HL-60 (cell line): Measurements from ENCODE around the gene SDCBP2.

ENCODE experiments used
- DNase-seq, 2 experiments: peaks; one replicate each; pipeline ENCODE4 v3.0.0-alpha.2; 2010 to 2020; ENCODE audit warnings: low read depth in 1 of 2, low spot score in 1 of 2
- H3K27ac ChIP-seq: fragments of 250-450 bp; sonication (Bioruptor Pico); replicated peaks from 2 replicates; pipeline ENCODE4 v1.5.1; 2020; ENCODE audit warnings: mild to moderate bottlenecking, moderate library complexity
- H3K27me3 ChIP-seq: fragments of 250-450 bp; sonication (Bioruptor Pico); 2 replicates; pipeline ENCODE4 v1.5.1; 2021; ENCODE audit warnings: mild to moderate bottlenecking, moderate library complexity; ENCODE audit not compliant: insufficient read depth, poor library complexity, severe bottlenecking
- H3K4me3 ChIP-seq: replicated peaks from 2 replicates; pipeline ENCODE4 v1.5.1; 2011; ENCODE audit warnings: mild to moderate bottlenecking, control low read depth, low read length; ENCODE audit not compliant: insufficient read depth
- CTCF ChIP-seq: IDR thresholded peaks from one replicate; pipeline ENCODE4 v1.5.1; 2011; ENCODE audit warnings: low read length, control low read depth, inconsistent platforms; ENCODE audit not compliant: insufficient read depth
- GABPA ChIP-seq: IDR thresholded peaks from 2 replicates; pipeline ENCODE4 v1.6.1; 2012; ENCODE audit warnings: low read depth
- POLR2AphosphoS5 ChIP-seq: IDR thresholded peaks from 2 replicates; pipeline ENCODE4 v1.6.1; 2012; ENCODE audit warnings: low read depth
- SPI1 ChIP-seq: IDR thresholded peaks from 2 replicates; pipeline ENCODE4 v1.6.1; 2012; ENCODE audit warnings: low read depth, mild to moderate bottlenecking, borderline replicate concordance
- TF ChIP-seq, protein P1 (sequence below): IDR thresholded peaks from 2 replicates; pipeline ENCODE4 v1.6.1; 2012; ENCODE audit warnings: low read depth; ENCODE audit not compliant: insufficient replicate concordance

Gene SDCBP2

DNA sequence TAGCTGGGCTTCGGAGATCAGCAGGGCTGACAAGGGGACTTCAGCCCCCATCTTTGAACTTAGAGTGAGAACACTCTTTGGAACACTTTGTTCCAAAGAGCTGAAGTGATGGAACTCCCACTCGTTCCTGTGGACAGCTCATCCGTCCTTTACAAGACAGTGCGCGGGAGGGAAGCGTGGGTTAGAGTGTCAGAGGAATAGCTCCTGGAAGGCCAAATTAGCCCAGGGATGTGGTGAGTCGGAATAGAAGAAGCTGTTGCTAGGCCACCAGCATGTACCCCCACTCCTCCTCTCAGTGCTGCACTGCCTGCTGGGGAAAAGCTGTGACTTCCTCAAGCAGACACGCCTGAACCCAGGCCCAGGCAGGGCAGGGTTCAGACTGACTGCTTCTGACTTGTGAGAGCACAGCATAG is 1.7 kb downstream of the SDCBP2 start:
- TF ChIP-seq POLR2AphosphoS5 (no peak), GABPA (no peak), CTCF (no peak)
- no peak overlapping the region for H3K27ac ChIP-seq
- peak in 1 of 2 experiments; percentile 23 for DNase-seq
- H3K27me3 ChIP-seq: no peaks in the 10 kb centered on the region
- H3K4me3 ChIP-seq: no peak overlapping the region

DNA sequence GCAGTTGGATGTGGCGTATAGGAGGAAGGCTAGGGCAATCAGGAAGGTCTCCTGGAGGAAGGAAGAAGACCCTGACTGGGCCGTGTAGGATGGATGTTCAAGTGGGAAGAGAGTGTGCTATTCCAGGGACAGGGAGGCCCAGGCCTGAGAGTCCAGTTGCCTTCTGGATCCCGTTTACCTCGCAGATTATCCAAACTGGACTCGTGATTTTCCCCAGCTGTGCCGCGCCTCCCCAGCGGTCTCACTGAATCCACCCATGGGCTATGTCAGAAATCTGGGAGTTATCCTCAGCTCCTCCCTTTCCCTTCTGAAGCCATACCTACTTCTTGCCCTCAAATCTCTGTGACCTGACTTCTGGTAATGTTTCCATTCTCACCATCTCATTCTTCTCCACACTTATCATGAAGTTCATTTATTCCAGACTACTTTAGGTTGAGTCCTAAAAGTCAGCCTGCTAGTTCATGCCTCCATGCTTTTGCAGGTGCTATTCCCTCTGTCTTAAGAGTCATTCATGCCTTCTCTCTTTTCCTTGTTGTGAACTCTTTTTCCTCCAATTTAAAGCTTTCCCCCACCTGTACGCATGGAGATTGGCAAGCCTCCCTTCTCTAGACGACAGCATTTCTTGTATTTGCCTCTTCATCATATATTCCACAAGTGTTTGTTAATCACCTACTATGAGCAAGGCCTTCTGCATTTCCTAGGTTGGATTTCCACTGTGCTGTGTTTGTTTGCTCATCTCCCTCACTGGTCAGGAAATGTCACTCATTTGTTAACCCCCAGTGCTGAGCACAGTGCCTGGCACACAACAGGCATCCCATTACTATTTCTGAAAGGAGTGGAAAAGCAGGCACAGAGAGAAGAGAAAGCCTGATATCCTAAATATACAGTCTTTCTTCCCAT is 2.7 kb downstream of the SDCBP2 start:
- TF ChIP-seq GABPA: no peak
- TF ChIP-seq, protein P1, sequence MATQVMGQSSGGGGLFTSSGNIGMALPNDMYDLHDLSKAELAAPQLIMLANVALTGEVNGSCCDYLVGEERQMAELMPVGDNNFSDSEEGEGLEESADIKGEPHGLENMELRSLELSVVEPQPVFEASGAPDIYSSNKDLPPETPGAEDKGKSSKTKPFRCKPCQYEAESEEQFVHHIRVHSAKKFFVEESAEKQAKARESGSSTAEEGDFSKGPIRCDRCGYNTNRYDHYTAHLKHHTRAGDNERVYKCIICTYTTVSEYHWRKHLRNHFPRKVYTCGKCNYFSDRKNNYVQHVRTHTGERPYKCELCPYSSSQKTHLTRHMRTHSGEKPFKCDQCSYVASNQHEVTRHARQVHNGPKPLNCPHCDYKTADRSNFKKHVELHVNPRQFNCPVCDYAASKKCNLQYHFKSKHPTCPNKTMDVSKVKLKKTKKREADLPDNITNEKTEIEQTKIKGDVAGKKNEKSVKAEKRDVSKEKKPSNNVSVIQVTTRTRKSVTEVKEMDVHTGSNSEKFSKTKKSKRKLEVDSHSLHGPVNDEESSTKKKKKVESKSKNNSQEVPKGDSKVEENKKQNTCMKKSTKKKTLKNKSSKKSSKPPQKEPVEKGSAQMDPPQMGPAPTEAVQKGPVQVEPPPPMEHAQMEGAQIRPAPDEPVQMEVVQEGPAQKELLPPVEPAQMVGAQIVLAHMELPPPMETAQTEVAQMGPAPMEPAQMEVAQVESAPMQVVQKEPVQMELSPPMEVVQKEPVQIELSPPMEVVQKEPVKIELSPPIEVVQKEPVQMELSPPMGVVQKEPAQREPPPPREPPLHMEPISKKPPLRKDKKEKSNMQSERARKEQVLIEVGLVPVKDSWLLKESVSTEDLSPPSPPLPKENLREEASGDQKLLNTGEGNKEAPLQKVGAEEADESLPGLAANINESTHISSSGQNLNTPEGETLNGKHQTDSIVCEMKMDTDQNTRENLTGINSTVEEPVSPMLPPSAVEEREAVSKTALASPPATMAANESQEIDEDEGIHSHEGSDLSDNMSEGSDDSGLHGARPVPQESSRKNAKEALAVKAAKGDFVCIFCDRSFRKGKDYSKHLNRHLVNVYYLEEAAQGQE: no peak
- no peak for TF ChIP-seq SPI1
- TF ChIP-seq POLR2AphosphoS5: no peak
- no peak for TF ChIP-seq CTCF
- H3K27me3 ChIP-seq: no peaks in the 10 kb centered on the region
- peak overlapping the region; percentile 95 for H3K27ac ChIP-seq
- no peak for DNase-seq
- peak overlapping the region; percentile 67 for H3K4me3 ChIP-seq

- Histone ChIP-seq H3K4me3 (peak overlapping the region; percentile 67), H3K27me3 (no peaks in the 10 kb centered on the region), H3K27ac (peak overlapping the region; percentile 95)
- DNase-seq: peak; percentile 84 to 97
- peak; percentile 88 for TF ChIP-seq POLR2AphosphoS5
- no peak for TF ChIP-seq CTCF
- TF ChIP-seq, protein P1: peak; percentile 55
- no peak for TF ChIP-seq SPI1
- TF ChIP-seq GABPA: no peak
Observed at GRCh38 chr20:1325173-1326030, 3.5 kb downstream of the SDCBP2 start.
